ENCODE data around the gene TRABD2B.

TRABD2B gene

DNA sequence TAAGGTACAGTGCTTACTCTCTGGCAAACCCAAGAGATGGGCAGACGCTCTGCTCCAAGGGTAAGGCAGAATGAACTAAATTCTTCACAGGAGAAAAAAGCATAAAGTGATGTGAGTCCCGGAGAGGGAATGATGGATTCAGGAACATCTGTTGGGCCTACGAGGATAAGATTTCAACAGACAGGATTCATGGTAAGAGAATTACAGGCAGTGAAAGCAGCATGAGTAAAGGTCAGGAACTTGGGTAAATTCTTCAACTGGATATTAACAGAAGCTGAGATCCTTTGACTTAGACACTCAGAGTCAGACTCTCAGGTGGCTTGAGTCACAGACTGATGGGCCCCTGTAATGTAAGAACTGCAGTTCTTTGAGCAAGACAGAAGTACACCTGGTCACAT, 152.6 kb downstream of the TRABD2B start:
- in situ Hi-C loops (cut with HindIII; ENCODE audit: low pct_unique_long_range_greater_than_20kb, low sequenced_read_pairs), result no loop called here

DNA sequence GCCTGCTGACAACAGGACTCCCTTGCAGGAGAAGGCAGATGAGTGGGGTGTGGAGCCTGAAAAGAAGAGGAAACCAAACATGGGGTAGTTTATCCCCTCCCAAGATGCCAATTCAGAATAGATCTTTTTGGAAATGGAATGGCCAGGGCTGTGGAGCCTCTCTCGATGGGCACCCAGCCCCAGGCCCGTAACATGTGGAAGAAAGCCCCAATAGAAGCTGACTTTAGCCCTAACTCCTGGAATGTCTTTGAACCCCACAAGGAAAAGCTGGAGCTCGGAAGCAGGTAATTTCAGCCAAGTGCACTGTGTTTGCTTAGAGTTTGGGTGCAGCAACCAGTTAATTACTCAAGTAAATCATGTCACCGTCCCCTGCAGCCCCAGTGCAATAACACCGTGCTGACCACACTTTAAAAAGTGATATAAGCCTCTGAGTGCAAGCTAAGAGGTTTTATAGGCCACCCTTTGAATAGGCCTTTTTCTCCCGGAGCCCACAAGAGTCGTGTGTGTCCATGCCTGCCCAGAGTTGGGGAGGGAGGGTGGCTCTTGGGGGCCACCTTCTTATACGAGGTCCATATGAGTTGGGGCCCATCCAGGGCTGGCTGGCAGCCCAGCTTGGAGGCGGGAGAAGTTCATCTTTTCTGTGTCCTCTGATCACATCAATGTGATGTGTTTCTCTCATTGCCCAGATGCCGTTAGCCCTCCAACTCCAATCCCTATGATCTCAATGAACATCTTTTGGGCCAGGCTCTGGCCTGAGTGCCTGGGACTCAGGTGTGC, 153.2 kb downstream of the TRABD2B start:
- no peak for TF ChIP-seq JUND (IDR thresholded peaks at IDR 0.05; ENCODE audit: low read depth)
- in situ Hi-C loops (cut with HindIII; ENCODE audit: low pct_unique_long_range_greater_than_20kb, low sequenced_read_pairs), result no loop called here
- DNase-seq (ENCODE audit: low read depth in 1 of 2, low spot score in 1 of 2), result no peak

More for the DNA sequence above, 152.6 kb downstream of the TRABD2B start:
- DNase-seq (ENCODE audit: low read depth in 1 of 2, low spot score in 1 of 2), result no peak
- no peak for TF ChIP-seq JUND (IDR thresholded peaks at IDR 0.05; ENCODE audit: low read depth)

GRCh38 chr1:47843059-47843458, 154.1 kb downstream of the TRABD2B start:
- no peak for TF ChIP-seq JUND (IDR thresholded peaks at IDR 0.05; ENCODE audit: low read depth)
- DNase-seq (ENCODE audit: low read depth in 1 of 2, low spot score in 1 of 2), result no peak
- in situ Hi-C loops (cut with HindIII; ENCODE audit: low pct_unique_long_range_greater_than_20kb, low sequenced_read_pairs), result no loop called here

- DNase-seq (ENCODE audit: low read depth in 1 of 2, low spot score in 1 of 2), result no peak
- TF ChIP-seq JUND (IDR thresholded peaks at IDR 0.05; ENCODE audit: low read depth), result no peak
- in situ Hi-C loops (cut with HindIII; ENCODE audit: low pct_unique_long_range_greater_than_20kb, low sequenced_read_pairs), result no loop called here
These were observed 154.8 kb downstream of the TRABD2B start for GRCh38 chr1:47842228-47842919.

DNA sequence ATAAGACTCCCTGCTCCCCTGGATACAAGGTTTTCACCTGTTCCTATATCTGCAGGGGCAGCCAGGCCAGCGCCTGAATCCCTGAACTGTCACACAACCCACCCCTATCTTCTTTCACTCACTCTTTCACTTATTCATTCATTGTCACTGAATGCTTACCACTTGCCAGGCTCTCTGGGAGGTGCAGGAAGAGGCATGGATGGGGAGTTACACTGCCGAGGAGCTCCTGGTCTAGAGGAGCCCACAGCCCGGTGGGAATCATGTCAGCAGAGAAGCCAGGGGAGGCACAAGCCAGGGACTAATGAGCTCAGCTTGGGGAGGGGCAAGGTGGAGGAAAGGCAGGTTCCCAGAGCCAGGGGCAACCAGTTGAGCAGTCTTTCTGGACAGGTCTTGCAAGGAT, 155.8 kb downstream of the TRABD2B start:
- in situ Hi-C loops (cut with HindIII; ENCODE audit: low pct_unique_long_range_greater_than_20kb, low sequenced_read_pairs), result no loop called here
- DNase-seq (ENCODE audit: low read depth in 1 of 2, low spot score in 1 of 2), result no peak
- TF ChIP-seq JUND (IDR thresholded peaks at IDR 0.05; ENCODE audit: low read depth), result no peak

DNA sequence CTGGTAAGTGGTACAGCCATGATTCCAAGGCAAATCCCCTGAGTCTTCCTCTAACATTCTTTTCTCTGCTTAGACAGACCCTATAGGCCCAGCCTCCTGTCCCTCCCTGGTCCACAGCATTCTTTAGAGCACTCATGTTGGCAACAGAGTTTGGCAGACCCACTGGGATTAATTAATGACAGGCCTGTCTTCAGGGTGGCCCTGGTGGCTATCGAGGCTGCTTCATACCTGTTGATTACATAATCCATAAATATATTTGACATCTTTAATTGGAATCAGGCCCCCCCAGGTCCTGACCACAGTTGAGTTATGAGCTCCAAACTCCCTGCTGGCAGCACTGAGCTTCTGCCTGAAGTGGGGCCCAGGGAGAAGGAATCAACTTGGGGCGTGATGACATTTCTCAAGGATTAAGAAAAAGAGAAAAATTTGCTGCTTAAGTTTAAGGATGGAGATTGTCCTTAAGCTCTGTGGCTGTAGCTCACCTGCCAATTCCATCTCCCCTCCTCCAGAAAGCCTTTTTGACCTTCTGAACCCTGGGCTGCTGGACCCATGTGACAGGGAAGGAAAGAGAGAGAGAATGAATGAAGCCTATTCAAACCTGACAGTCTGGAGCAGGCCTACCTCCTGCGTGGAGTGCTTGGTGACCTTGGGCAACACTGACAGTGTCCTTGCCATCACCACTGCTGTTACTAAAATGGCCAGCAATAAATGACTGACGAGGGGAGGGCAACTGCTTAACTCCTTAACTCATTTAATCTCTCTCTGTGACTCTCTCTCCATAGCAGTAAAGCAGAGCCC, 156.6 kb downstream of the TRABD2B start:
- TF ChIP-seq JUND (IDR thresholded peaks at IDR 0.05; ENCODE audit: low read depth), result no peak
- in situ Hi-C loops (cut with HindIII; ENCODE audit: low pct_unique_long_range_greater_than_20kb, low sequenced_read_pairs), result no loop called here

GRCh38 chr1:47839433-47839760, 157.8 kb downstream of the TRABD2B start:
- DNase-seq (ENCODE audit: low read depth in 1 of 2, low spot score in 1 of 2), result no peak
- TF ChIP-seq JUND (IDR thresholded peaks at IDR 0.05; ENCODE audit: low read depth), result no peak
- in situ Hi-C loops (cut with HindIII; ENCODE audit: low pct_unique_long_range_greater_than_20kb, low sequenced_read_pairs), result no loop called here

More for the DNA sequence above, 156.6 kb downstream of the TRABD2B start:
- DNase-seq (ENCODE audit: low read depth in 1 of 2, low spot score in 1 of 2), result no peak

GRCh38 chr1:47838562-47839432, 158.4 kb downstream of the TRABD2B start:
- no peak for TF ChIP-seq JUND (IDR thresholded peaks at IDR 0.05; ENCODE audit: low read depth)
- DNase-seq (ENCODE audit: low read depth in 1 of 2, low spot score in 1 of 2), result no peak
- in situ Hi-C loops (cut with HindIII; ENCODE audit: low pct_unique_long_range_greater_than_20kb, low sequenced_read_pairs), result no loop called here

DNA sequence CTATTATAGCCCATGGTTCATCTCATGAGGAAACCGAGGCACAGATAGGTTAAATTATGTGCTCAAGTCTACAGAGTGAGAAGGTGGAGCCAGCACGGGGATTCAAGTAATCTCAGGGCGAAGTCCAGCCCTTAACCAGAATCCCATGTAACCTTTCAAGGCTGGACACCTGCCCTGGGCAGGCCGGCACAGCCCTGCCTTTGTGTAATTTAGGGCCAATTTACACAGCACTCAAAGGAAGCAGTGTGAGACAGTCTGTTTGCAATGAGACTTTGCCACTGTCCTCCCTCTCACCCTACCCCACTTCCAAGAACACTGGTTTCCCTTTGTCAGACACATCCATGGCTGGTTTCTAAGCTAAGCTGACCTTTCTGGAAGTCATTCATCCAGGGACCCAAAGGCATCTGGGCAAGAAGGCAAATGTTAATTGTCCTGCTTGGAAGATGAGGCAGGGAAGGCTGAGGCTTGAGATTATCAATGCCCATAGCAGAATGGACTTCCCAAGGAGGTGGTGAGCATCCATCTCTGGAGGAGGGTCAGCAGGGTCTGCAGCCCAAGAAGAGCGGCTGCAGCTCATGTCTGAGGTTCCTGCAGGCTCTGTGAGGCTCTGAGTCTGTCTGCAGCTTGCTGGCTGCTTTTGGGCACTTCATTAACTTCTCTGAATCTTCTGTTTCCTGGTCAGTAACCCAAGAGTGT, 159.2 kb downstream of the TRABD2B start:
- TF ChIP-seq JUND (IDR thresholded peaks at IDR 0.05; ENCODE audit: low read depth), result no peak

DNA sequence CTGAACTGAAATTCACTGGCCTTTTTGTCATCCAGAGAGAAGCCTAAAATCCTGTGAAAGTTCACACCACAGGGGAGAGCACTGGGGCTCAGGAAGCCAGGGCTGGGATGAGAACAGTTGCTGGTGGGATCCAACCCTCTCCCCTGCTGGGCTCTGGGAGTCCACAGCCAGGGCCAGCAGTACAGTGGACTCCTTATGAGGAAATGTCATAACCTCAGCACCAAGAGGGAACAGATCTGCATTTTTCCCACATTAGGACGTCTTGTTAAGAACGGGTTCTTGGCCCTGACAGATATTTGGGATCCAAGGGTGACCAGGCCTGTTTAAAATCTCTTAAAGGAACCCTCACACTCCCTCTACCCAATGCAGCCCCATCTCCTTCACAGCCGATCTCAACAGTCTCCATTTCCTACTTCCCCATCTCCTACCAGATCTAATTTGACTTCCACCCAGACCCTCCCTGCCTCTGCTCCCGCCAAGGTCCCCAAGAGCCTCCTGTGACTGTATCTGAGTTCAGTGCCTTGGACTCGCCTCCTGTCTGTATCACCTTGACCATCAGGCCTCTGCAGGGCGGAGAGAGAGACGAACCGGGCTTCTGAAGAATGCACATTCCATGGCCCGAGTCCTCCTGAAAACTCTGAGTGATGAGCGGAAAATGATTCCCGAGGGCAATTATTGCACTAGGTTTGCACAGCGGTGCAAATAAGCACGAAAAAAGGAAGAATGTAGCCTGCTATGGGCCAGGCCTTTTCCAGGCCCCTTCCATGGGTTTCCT, 159.9 kb downstream of the TRABD2B start:
- no peak for DNase-seq (ENCODE audit: low read depth in 1 of 2, low spot score in 1 of 2)
- no peak for TF ChIP-seq JUND (IDR thresholded peaks at IDR 0.05; ENCODE audit: low read depth)
- in situ Hi-C loops (cut with HindIII; ENCODE audit: low pct_unique_long_range_greater_than_20kb, low sequenced_read_pairs), result no loop called here

More for the DNA sequence above, 159.2 kb downstream of the TRABD2B start:
- no peak for DNase-seq (ENCODE audit: low read depth in 1 of 2, low spot score in 1 of 2)
- in situ Hi-C loops (cut with HindIII; ENCODE audit: low pct_unique_long_range_greater_than_20kb, low sequenced_read_pairs), result no loop called here

DNA sequence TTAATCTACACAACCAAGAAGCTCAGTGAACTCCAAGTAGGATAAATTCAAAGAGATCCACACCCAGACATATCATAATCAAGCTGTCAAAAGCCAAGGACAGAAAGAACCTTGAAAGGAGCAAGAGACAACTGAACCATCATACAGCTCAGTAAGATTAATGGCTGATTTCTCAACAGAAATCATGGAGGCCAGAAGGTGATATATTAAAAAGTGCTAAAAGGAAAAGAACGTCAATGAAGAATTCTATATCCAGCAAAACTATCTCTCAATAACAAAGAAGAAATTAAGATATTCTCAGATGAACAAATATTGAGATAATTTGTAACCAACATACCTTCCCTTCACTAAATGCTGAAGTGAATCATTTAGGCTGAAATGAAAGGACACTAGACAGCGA, 161.8 kb downstream of the TRABD2B start:
- no peak for TF ChIP-seq JUND (IDR thresholded peaks at IDR 0.05; ENCODE audit: low read depth)
- no peak for DNase-seq (ENCODE audit: low read depth in 1 of 2, low spot score in 1 of 2)
- in situ Hi-C loops (cut with HindIII; ENCODE audit: low pct_unique_long_range_greater_than_20kb, low sequenced_read_pairs), result no loop called here
